ENCODE data around the gene ATG4D.

DNA sequence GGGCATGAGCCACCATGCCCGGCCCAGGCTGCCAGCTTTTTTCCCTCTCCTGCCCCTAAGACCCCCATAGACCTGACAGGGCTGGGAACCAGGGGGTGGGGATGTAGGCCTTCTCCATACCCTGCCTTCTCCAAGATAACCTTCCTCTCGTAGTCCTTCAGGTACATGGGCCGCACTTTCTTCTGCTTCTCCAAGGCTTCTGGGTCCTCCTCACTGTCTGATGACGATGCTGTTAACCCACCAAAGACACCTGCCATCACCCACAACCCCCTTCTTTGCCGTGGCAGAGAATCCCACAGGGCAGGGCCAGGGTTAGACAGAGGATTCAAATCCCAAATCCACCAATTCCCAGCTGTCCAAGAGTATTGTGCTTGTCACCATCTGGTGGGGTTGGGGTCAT is 18.9 kb downstream of the ATG4D start:
- TF ChIP-seq, protein P1, sequence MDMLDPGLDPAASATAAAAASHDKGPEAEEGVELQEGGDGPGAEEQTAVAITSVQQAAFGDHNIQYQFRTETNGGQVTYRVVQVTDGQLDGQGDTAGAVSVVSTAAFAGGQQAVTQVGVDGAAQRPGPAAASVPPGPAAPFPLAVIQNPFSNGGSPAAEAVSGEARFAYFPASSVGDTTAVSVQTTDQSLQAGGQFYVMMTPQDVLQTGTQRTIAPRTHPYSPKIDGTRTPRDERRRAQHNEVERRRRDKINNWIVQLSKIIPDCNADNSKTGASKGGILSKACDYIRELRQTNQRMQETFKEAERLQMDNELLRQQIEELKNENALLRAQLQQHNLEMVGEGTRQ (IDR thresholded peaks at IDR 0.05; ENCODE audit: low read depth, low read length): no peak
- TF ChIP-seq SMC3 (IDR thresholded peaks at IDR 0.05; ENCODE audit: low read depth, low read length) (no peak), CEBPB (IDR thresholded peaks at IDR 0.05; ENCODE audit: low read depth, low read length) (no peak), MAFK (IDR thresholded peaks at IDR 0.05; ENCODE audit: low read depth, low read length) (no peak), RFX5 (IDR thresholded peaks at IDR 0.05; ENCODE audit: low read depth, low read length) (no peak), RAD21 (IDR thresholded peaks at IDR 0.05; ENCODE audit: low read length) (no peak), RCOR1 (IDR thresholded peaks at IDR 0.05; ENCODE audit: insufficient replicate concordance, low read length) (no peak), MXI1 (IDR thresholded peaks at IDR 0.05; ENCODE audit: borderline replicate concordance, low read depth, low read length) (no peak), BHLHE40 (IDR thresholded peaks at IDR 0.05; ENCODE audit: low read depth, low read length) (no peak), FOS (IDR thresholded peaks at IDR 0.05; ENCODE audit: low read depth, low read length) (no peak), POLR2A (IDR thresholded peaks at IDR 0.05; ENCODE audit: low read depth, low read length) (no peak)
- TF ChIP-seq, protein P2, sequence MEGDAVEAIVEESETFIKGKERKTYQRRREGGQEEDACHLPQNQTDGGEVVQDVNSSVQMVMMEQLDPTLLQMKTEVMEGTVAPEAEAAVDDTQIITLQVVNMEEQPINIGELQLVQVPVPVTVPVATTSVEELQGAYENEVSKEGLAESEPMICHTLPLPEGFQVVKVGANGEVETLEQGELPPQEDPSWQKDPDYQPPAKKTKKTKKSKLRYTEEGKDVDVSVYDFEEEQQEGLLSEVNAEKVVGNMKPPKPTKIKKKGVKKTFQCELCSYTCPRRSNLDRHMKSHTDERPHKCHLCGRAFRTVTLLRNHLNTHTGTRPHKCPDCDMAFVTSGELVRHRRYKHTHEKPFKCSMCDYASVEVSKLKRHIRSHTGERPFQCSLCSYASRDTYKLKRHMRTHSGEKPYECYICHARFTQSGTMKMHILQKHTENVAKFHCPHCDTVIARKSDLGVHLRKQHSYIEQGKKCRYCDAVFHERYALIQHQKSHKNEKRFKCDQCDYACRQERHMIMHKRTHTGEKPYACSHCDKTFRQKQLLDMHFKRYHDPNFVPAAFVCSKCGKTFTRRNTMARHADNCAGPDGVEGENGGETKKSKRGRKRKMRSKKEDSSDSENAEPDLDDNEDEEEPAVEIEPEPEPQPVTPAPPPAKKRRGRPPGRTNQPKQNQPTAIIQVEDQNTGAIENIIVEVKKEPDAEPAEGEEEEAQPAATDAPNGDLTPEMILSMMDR (conservative IDR thresholded peaks at IDR 0.05; ENCODE audit: low read depth, low read length): no peak
